Mucosa of rectum (tissue), 2 donors: ENCODE data around the gene CNN3.

Experiments used
- H3K27ac ChIP-seq, 2 donors: one replicate each; pipeline ENCODE4 v1.7.0; 2013; ENCODE audit warnings: inconsistent platforms in 2 of 2, low read depth in 2 of 2, low read length in 2 of 2
- H3K27me3 ChIP-seq, 2 donors: one replicate each; pipeline ENCODE4 v1.7.0; 2013; ENCODE audit warnings: low read length in 2 of 2; ENCODE audit not compliant: control insufficient read depth in 2 of 2, insufficient read depth in 2 of 2
- H3K36me3 ChIP-seq, 2 donors: one replicate each; pipeline ENCODE4 v1.7.0; 2013; ENCODE audit warnings: low read length in 2 of 2; ENCODE audit not compliant: control insufficient read depth in 2 of 2, insufficient read depth in 2 of 2
- H3K4me1 ChIP-seq, 2 donors: one replicate each; pipeline ENCODE4 v1.7.0; 2013; ENCODE audit warnings: low read length in 2 of 2, mild to moderate bottlenecking in 1 of 2; ENCODE audit not compliant: control insufficient read depth in 2 of 2, insufficient read depth in 2 of 2
- H3K4me3 ChIP-seq, 2 donors: one replicate each; pipeline ENCODE4 v1.7.0; 2013; ENCODE audit warnings: low read length in 2 of 2
- H3K9ac ChIP-seq, 2 donors: one replicate each; pipeline ENCODE4 v1.7.0; 2013; ENCODE audit warnings: low read length in 2 of 2, low read depth in 1 of 2, mild to moderate bottlenecking in 1 of 2
- H3K9me3 ChIP-seq, 2 donors: one replicate each; pipeline ENCODE4 v1.7.0; 2013; ENCODE audit warnings: low read length in 2 of 2; ENCODE audit not compliant: control insufficient read depth in 2 of 2
- donor health status: healthy.
- donor health status: Normal muscosa, but diverticular disease.

CNN3 gene

DNA sequence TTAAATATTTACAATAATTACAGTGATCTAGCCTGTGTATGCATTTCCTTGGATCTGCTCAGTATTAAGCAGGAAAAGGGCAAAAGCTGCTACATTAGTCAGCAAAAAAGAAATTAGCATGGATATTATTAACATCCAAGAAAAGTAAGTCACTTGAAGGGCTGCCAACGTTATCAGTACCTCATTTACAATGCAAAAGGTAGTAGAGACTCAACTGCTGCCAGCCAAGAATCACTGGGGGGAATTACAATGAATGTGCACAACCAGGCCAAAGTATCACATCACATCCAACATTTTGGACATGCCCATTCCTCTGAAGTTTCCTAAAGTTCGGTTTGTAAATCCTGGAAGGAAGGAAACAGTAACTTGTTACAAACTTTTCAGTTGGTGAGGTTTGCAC, 1.9 kb downstream of the CNN3 start:
- Histone ChIP-seq H3K27ac (peak overlapping the region; percentile 93 to 95), H3K27me3 (no peaks in the 10 kb centered on the region), H3K4me1 (peaks cover 28 to 59% of the 10 kb centered on the region in 2 donors), H3K9ac (peak overlapping the region; percentile 76 to 95), H3K36me3 (no peaks in the 10 kb centered on the region), H3K9me3 (no peaks in the 10 kb centered on the region), H3K4me3 (peak overlapping the region; percentile 85 to 89)

GRCh38 chr1:94922761-94923331, 4.1 kb downstream of the CNN3 start:
- Histone ChIP-seq H3K9ac (peak overlapping the region in 1 of 2 donors; percentile 65), H3K27me3 (no peaks in the 10 kb centered on the region), H3K4me3 (peak overlapping the region; percentile 36 to 39), H3K27ac (peak overlapping the region in 1 of 2 donors; percentile 34), H3K4me1 (peaks cover 29 to 49% of the 10 kb centered on the region in 2 donors), H3K9me3 (no peaks in the 10 kb centered on the region), H3K36me3 (no peaks in the 10 kb centered on the region)

GRCh38 chr1:94921977-94922376, 4.9 kb downstream of the CNN3 start:
- no peaks in the 10 kb centered on the region for H3K27me3 ChIP-seq
- no peak overlapping the region for H3K4me3 ChIP-seq
- H3K9me3 ChIP-seq = no peaks in the 10 kb centered on the region
- peaks cover 25 to 46% of the 10 kb centered on the region in 2 donors for H3K4me1 ChIP-seq
- no peak overlapping the region for H3K27ac ChIP-seq
- no peak overlapping the region for H3K9ac ChIP-seq
- no peaks in the 10 kb centered on the region for H3K36me3 ChIP-seq

DNA sequence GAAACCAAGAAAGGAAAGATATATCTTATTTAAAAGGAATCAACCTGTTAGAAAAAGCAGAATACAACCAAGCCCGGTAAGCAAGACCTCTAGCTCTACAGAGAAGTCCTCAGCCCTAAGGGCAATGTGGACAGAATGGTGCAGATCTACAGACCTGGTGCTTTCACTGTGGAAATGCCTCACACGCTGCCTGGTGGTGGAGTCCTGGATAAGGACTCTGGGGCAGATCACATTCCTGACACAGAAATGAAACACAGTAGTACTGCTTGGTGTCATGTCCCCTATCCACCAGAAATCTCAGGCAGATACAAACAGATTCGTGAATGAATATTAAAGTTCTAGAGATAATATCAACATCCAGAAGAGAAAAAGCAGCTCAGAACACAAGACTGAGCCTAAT, 6.8 kb downstream of the CNN3 start:
- Histone ChIP-seq H3K4me3 (peak overlapping the region; percentile 14 to 34), H3K27ac (peak overlapping the region; percentile 26 to 46), H3K27me3 (no peaks in the 10 kb centered on the region), H3K9me3 (no peaks in the 10 kb centered on the region), H3K4me1 (peaks cover 18 to 38% of the 10 kb centered on the region in 2 donors), H3K9ac (peak overlapping the region in 1 of 2 donors; percentile 10), H3K36me3 (no peaks in the 10 kb centered on the region)

- H3K27me3 ChIP-seq = no peaks in the 10 kb centered on the region
- H3K4me1 ChIP-seq = peaks cover 18 to 34% of the 10 kb centered on the region in 2 donors
- no peaks in the 10 kb centered on the region for H3K9me3 ChIP-seq
- peak overlapping the region in 1 of 2 donors; percentile 10 for H3K9ac ChIP-seq
- H3K27ac ChIP-seq = peak overlapping the region; percentile 26 to 46
- H3K36me3 ChIP-seq = no peaks in the 10 kb centered on the region
- H3K4me3 ChIP-seq = peak overlapping the region in 1 of 2 donors; percentile 34
Measured at GRCh38 chr1:94919241-94920030, 7.5 kb downstream of the CNN3 start.

- no peak overlapping the region for H3K4me3 ChIP-seq
- H3K9me3 ChIP-seq = no peaks in the 10 kb centered on the region
- H3K36me3 ChIP-seq = no peaks in the 10 kb centered on the region
- no peaks in the 10 kb centered on the region for H3K27me3 ChIP-seq
- peaks cover 18 to 21% of the 10 kb centered on the region in 2 donors for H3K4me1 ChIP-seq
- H3K9ac ChIP-seq = no peak overlapping the region
- H3K27ac ChIP-seq = no peak overlapping the region
Measured at GRCh38 chr1:94917251-94917650, 9.7 kb downstream of the CNN3 start.

DNA sequence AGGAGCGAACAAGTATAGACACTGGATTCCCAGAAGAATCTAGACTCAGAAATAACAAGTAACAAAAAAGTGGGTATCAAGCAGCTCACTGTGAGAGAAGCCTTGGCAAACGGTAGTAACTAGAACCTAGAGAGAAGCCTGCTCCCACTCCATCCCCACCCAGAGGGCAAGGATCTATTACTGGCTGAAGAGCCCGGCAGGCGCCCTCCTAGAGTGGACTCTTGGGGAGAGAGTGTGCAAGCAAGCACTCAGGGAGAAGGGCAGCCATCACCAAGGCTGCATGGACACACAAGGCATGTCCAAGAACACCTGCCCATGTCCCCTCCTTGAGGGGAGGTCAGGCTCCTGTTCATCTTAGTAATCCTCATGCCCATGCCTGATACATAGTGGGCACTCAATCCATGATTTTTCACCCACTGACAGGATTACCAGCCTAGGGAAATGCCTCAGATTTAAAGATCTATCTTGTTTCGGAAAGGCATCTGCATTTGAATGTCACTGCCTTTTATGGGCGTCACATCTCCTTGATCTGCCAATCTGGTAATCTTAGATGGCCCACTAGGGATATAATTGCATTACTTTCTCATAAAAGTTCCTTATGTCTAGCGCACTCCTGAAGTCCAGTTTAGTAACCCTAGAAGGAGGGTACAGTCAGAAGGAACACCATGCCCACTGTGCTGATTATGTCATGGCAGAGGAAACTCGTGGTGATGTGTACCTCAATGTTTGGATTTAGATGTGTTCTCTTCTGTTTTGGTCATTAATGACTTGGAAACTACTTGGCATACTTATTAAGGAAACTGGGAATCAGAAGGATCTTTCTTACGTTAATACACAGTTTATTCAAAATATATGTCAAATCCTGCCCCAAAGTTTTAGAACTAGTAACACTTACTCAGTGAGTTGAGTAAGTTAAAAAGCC, 14.4 kb downstream of the CNN3 start:
- no peaks in the 10 kb centered on the region for H3K36me3 ChIP-seq
- peaks cover 0 to 5% of the 10 kb centered on the region in 2 donors for H3K4me1 ChIP-seq
- no peak overlapping the region for H3K9ac ChIP-seq
- no peaks in the 10 kb centered on the region for H3K9me3 ChIP-seq
- no peak overlapping the region for H3K4me3 ChIP-seq
- no peaks in the 10 kb centered on the region for H3K27me3 ChIP-seq
- H3K27ac ChIP-seq = no peak overlapping the region

- Histone ChIP-seq H3K9me3 (no peaks in the 10 kb centered on the region), H3K4me3 (no peak overlapping the region), H3K27me3 (no peaks in the 10 kb centered on the region), H3K27ac (no peak overlapping the region), H3K9ac (no peak overlapping the region), H3K4me1 (peaks cover 0 to 5% of the 10 kb centered on the region in 2 donors), H3K36me3 (no peaks in the 10 kb centered on the region)
Measured at GRCh38 chr1:94909486-94909885, 17.4 kb downstream of the CNN3 start.

GRCh38 chr1:94908965-94909364, 17.9 kb downstream of the CNN3 start:
- Histone ChIP-seq H3K9me3 (no peaks in the 10 kb centered on the region), H3K36me3 (no peaks in the 10 kb centered on the region), H3K4me1 (peaks cover 0 to 5% of the 10 kb centered on the region in 2 donors), H3K27ac (no peak overlapping the region), H3K9ac (no peak overlapping the region), H3K4me3 (no peak overlapping the region), H3K27me3 (no peaks in the 10 kb centered on the region)
